OCI-LY3 (cell line): ENCODE results near the gene MYO16.

Experiments
- EZH2phosphoT487 ChIP-seq: fragments of 200-600 bp; shearing (Covaris generic); IDR thresholded peaks from 2 replicates; pipeline ENCODE4 v1.6.1; 2018; ENCODE audit warnings: antibody characterized with exemption, mixed run types, low read depth
- TF ChIP-seq, protein P1 (sequence below): fragments of 200-600, 300-600 bp; sonication (generic); IDR thresholded peaks from 2 replicates; pipeline ENCODE4 v1.5.1; 2014; ENCODE audit warnings: antibody characterized with exemption, low read length, low read depth

DNA sequence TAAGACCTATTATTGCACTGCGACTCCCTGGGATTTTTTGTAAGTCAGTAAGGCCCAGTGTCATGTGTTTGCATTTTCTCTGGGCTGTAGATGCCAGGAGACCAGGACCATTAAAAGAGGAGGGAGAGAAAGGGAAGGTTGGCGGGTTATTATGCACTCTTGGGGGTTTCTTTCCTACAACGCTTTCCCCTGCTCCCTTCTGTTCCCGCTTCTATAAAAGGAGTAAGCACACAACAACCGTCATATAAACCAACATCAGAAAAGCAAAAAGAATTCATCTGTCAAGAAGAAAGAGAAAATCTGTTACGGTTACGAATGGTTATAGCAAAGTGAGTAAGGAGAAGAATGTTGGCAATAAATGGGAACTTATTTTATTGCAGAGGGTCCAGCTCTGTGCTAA is 615.2 kb downstream of the MYO16 start:
- TF ChIP-seq, protein P1, sequence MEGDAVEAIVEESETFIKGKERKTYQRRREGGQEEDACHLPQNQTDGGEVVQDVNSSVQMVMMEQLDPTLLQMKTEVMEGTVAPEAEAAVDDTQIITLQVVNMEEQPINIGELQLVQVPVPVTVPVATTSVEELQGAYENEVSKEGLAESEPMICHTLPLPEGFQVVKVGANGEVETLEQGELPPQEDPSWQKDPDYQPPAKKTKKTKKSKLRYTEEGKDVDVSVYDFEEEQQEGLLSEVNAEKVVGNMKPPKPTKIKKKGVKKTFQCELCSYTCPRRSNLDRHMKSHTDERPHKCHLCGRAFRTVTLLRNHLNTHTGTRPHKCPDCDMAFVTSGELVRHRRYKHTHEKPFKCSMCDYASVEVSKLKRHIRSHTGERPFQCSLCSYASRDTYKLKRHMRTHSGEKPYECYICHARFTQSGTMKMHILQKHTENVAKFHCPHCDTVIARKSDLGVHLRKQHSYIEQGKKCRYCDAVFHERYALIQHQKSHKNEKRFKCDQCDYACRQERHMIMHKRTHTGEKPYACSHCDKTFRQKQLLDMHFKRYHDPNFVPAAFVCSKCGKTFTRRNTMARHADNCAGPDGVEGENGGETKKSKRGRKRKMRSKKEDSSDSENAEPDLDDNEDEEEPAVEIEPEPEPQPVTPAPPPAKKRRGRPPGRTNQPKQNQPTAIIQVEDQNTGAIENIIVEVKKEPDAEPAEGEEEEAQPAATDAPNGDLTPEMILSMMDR: no peak
- no peak for TF ChIP-seq EZH2phosphoT487
